Colonic mucosa (tissue), 4 donors: Measurements from ENCODE around the gene RAD17. TPM values are rescaled to one million over a fixed set of nuclear protein-coding genes. Genes with fewer than 3 reads are reported as not detected.
"Not testable (repeated sequence)": the region's sequence is repeated elsewhere in the genome, so short reads cannot be mapped to it uniquely, and the experiment has no call there.

Experiments
- DNase-seq: peaks from one replicate; pipeline ENCODE4 v3.0.0-alpha.2; 2020
- H3K27ac ChIP-seq: fragments of 200-600 bp; one replicate; pipeline ENCODE4 v1.8.0; 2021
- H3K27me3 ChIP-seq: fragments of 200-600 bp; one replicate; pipeline ENCODE4 v1.8.0; 2021
- H3K36me3 ChIP-seq: fragments of 200-600 bp; one replicate; pipeline ENCODE4 v1.8.0; 2021
- H3K4me1 ChIP-seq: fragments of 200-600 bp; one replicate; pipeline ENCODE4 v1.8.0; 2021; ENCODE audit warnings: mild to moderate bottlenecking
- H3K4me3 ChIP-seq: fragments of 200-600 bp; one replicate; pipeline ENCODE4 v1.8.0; 2021
- H3K9ac ChIP-seq, 2 donors: one replicate each; pipeline ENCODE4 v1.7.0; 2013; ENCODE audit warnings: control low read depth in 2 of 2, low read depth in 2 of 2, low read length in 2 of 2
- H3K9me3 ChIP-seq: fragments of 200-600 bp; one replicate; pipeline ENCODE4 v1.8.0; 2021
- CTCF ChIP-seq: fragments of 200-600 bp; IDR thresholded peaks from one replicate; pipeline ENCODE4 v1.8.0; 2022; ENCODE audit warnings: antibody characterized with exemption, mild to moderate bottlenecking
- intact Hi-C: fragments of 100-400 bp; cut with DNase I; formaldehyde crosslinking; loops from one replicate; pipeline ENCODE4 v1.14.1; 2022
- total RNA-seq, 2 donors: library from RNA; stranded (reverse); fragmentation: NEBNext Ultra II Directional in 1 of 2; extraction: Animal tissue kit (Norgen Biotek cat#: 25700) in 1 of 2; gene quantifications; one replicate each; pipeline ENCODE4 v1.2.1, GENCODE V29; 2021
- donor health status: healthy.
- donor health status: DM: no; HTN: no; CAD: no.
- donor health status: DM: no; HTN: no; CAD: no.

RAD17 gene
- total RNA-seq, 2 donors from 2014 or later: 16.7 to 17.9 TPM

GRCh38 chr5:69368458-69369339 is 919 bp upstream of the RAD17 start:
- no peak for DNase-seq
- intact Hi-C loops: no loop called here

GRCh38 chr5:69370335-69370734 is 717 bp downstream of the RAD17 start:
- H3K27me3 ChIP-seq, H3K36me3 ChIP-seq, H3K4me1 ChIP-seq, intact Hi-C loops, H3K9me3 ChIP-seq: not testable (repeated sequence)
- peak overlapping the region; percentile 96 for H3K27ac ChIP-seq
- H3K4me3 ChIP-seq: peak overlapping the region; percentile 79
- peak overlapping the region; percentile 84 to 92 for H3K9ac ChIP-seq
- peak; percentile 28 for DNase-seq

More at GRCh38 chr5:69368458-69369339, 919 bp upstream of the RAD17 start:
- Histone ChIP-seq H3K9ac (peak overlapping the region; percentile 84 to 92), H3K4me1 (peaks cover 6% of the 10 kb centered on the region), H3K4me3 (peak overlapping the region; percentile 79), H3K9me3 (no peaks in the 10 kb centered on the region), H3K27me3 (no peaks in the 10 kb centered on the region), H3K36me3 (peaks cover 6% of the 10 kb centered on the region), H3K27ac (peak overlapping the region; percentile 96)
- no peak for TF ChIP-seq CTCF

- Histone ChIP-seq H3K27me3 (no peaks in the 10 kb centered on the region), H3K9me3 (no peaks in the 10 kb centered on the region), H3K4me3 (no peak overlapping the region), H3K4me1 (peaks cover 6% of the 10 kb centered on the region), H3K36me3 (peaks cover 4% of the 10 kb centered on the region), H3K27ac (no peak overlapping the region), H3K9ac (no peak overlapping the region)
- no peak for TF ChIP-seq CTCF
- DNase-seq: no peak
- intact Hi-C loops: no loop called here
Observed at GRCh38 chr5:69372394-69372793, 2.8 kb downstream of the RAD17 start.

GRCh38 chr5:69374911-69375446 is 5.4 kb downstream of the RAD17 start:
- Histone ChIP-seq H3K4me3 (no peak overlapping the region), H3K27ac (no peak overlapping the region), H3K27me3 (no peaks in the 10 kb centered on the region), H3K9ac (no peak overlapping the region), H3K4me1 (peaks cover 6% of the 10 kb centered on the region), H3K36me3 (peaks cover 4% of the 10 kb centered on the region), H3K9me3 (no peaks in the 10 kb centered on the region)
- intact Hi-C loops: no loop called here
- TF ChIP-seq CTCF: no peak
- no peak for DNase-seq

GRCh38 chr5:69378376-69378775 is 8.8 kb downstream of the RAD17 start:
- DNase-seq: no peak
- H3K4me1 ChIP-seq: no peaks in the 10 kb centered on the region
- H3K27ac ChIP-seq: no peak overlapping the region
- no peak overlapping the region for H3K9ac ChIP-seq
- TF ChIP-seq CTCF: no peak
- intact Hi-C loops: no loop called here
- no peak overlapping the region for H3K4me3 ChIP-seq
- H3K27me3 ChIP-seq: no peaks in the 10 kb centered on the region
- H3K9me3 ChIP-seq: no peaks in the 10 kb centered on the region
- peaks cover 4% of the 10 kb centered on the region for H3K36me3 ChIP-seq
